Measurements from ENCODE around the gene MOCS1. TPM values are rescaled to one million over a fixed set of nuclear protein-coding genes. Genes with fewer than 3 reads are reported as not detected.

MOCS1 gene
- total RNA-seq, 1 donor from 2014 or later, result 15.9 TPM

DNA sequence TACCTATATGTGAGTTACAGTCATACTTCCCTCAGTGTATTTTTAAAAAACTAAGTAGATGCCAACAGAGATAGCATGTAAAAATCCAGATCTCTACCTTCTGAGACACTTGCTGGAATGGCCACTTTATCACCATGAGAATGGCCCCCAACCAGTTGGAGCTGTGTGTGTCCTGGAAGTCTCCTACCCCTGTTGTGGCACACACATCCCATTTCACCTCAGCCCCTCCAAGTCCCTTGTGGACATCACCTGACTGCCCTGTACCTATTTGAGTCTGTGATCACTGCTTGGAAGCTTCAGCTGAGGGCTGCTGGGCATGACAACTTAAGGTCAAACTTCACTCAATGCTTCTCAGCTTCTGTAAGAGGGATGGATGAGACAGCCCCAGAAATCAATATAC, 24.1 kb downstream of the MOCS1 start:
- TF ChIP-seq, protein P1, sequence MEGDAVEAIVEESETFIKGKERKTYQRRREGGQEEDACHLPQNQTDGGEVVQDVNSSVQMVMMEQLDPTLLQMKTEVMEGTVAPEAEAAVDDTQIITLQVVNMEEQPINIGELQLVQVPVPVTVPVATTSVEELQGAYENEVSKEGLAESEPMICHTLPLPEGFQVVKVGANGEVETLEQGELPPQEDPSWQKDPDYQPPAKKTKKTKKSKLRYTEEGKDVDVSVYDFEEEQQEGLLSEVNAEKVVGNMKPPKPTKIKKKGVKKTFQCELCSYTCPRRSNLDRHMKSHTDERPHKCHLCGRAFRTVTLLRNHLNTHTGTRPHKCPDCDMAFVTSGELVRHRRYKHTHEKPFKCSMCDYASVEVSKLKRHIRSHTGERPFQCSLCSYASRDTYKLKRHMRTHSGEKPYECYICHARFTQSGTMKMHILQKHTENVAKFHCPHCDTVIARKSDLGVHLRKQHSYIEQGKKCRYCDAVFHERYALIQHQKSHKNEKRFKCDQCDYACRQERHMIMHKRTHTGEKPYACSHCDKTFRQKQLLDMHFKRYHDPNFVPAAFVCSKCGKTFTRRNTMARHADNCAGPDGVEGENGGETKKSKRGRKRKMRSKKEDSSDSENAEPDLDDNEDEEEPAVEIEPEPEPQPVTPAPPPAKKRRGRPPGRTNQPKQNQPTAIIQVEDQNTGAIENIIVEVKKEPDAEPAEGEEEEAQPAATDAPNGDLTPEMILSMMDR (IDR thresholded peaks at IDR 0.05; ENCODE audit: unreplicated experiment), result no peak
- no peak overlapping the region for H3K4me3 Mint-ChIP-seq (ENCODE audit: low read depth)
- no peaks in the 10 kb centered on the region for H3K9me3 Mint-ChIP-seq (ENCODE audit: low read depth)
- H3K27me3 Mint-ChIP-seq, result no peaks in the 10 kb centered on the region
- no peak for DNase-seq (ENCODE audit: low spot score, unreplicated experiment)
- peaks cover 12% of the 10 kb centered on the region for H3K36me3 Mint-ChIP-seq (ENCODE audit: insufficient read depth)
- H3K4me1 Mint-ChIP-seq (ENCODE audit: low read depth), result no peaks in the 10 kb centered on the region
- H3K27ac Mint-ChIP-seq, result no peak overlapping the region

- Mint-ChIP-seq H3K27ac (no peak overlapping the region), H3K9me3 (ENCODE audit: low read depth) (no peaks in the 10 kb centered on the region)
These were observed 24.6 kb downstream of the MOCS1 start for GRCh38 chr6:39909701-39910100.

DNA sequence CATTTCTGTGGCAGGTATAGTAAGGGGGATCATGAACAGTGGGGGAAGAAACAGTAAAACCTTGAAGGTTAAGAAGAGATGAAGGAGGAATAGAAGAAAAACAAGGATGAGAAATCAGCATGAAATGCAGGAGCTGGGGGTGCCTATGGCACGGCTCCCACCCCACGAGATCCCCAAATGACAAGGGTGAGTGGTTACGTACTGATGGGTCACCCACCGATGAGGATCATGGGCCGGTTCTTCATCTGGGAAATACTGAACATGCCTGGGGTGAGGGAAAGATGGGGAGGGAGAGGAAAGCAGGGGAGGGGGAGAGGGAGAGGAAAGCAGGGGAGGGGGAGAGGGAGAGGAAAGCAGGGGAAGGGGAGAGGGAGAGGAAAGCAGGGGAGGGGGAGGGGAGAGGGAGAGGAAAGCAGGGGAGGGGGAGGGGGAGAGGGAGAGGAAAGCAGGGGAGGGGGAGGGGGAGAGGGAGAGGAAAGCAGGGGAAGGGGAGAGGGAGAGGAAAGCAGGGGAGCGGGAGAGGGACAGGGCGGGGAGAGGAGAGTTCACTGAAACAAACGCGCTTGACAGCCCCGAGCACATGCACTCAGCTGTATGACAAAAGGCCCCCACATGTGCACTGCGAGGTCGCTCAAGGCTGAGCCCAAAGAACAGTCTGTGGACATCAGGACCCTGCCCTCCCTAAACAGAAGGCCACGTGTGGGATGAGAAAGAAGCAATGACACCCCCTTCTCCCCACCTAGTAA, 25.3 kb downstream of the MOCS1 start:
- Mint-ChIP-seq H3K4me3 (ENCODE audit: low read depth) (no peak overlapping the region), H3K27ac (no peak overlapping the region), H3K36me3 (ENCODE audit: insufficient read depth) (peaks cover 8% of the 10 kb centered on the region), H3K9me3 (ENCODE audit: low read depth) (no peaks in the 10 kb centered on the region), H3K27me3 (no peaks in the 10 kb centered on the region), H3K4me1 (ENCODE audit: low read depth) (no peaks in the 10 kb centered on the region)
- TF ChIP-seq, protein P1 (IDR thresholded peaks at IDR 0.05; ENCODE audit: unreplicated experiment), result no peak
- DNase-seq (ENCODE audit: low spot score, unreplicated experiment), result no peak

More at GRCh38 chr6:39909701-39910100, 24.6 kb downstream of the MOCS1 start:
- TF ChIP-seq, protein P1 (IDR thresholded peaks at IDR 0.05; ENCODE audit: unreplicated experiment), result no peak
- DNase-seq (ENCODE audit: low spot score, unreplicated experiment), result no peak
- peaks cover 11% of the 10 kb centered on the region for H3K36me3 Mint-ChIP-seq (ENCODE audit: insufficient read depth)
- H3K4me1 Mint-ChIP-seq (ENCODE audit: low read depth), result no peaks in the 10 kb centered on the region
- H3K27me3 Mint-ChIP-seq, result no peaks in the 10 kb centered on the region
- no peak overlapping the region for H3K4me3 Mint-ChIP-seq (ENCODE audit: low read depth)

DNA sequence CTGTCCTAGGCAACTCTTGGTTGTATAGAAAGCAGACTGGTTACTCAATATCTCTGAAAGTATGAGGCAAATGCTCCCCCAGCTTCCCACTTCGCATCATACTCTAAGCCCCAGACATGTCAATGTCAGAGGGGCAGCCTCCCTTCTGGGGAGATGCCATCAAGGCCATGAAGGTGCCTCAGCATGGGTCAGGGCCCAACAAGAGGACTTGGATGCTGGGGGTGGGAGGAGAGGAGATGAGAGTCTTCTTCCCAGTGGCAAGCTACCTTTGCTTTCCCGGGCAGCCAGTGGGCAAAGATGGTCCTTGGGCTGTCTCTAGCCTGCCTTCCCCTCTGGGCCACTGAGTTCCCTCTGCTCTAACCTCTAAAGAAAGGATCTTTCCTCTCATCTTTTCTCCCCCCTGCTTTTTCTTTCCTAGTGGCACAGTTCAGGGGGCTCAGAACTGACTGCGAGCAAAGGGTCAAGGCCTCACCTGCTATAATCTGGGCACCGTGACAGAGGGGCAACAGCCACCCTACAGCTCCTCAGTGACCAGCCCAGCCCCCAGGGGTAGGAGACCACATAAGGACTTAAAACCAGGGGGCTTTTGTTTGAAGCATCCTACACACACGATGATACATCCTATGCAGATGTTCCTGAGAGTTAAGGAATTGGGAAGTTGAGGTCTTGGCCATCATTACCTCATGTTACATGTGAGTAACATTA, 26.2 kb downstream of the MOCS1 start:
- H3K27me3 Mint-ChIP-seq, result no peaks in the 10 kb centered on the region
- TF ChIP-seq, protein P1 (IDR thresholded peaks at IDR 0.05; ENCODE audit: unreplicated experiment), result no peak
- no peak overlapping the region for H3K27ac Mint-ChIP-seq
- H3K36me3 Mint-ChIP-seq (ENCODE audit: insufficient read depth), result peaks cover 8% of the 10 kb centered on the region
- H3K9me3 Mint-ChIP-seq (ENCODE audit: low read depth), result no peaks in the 10 kb centered on the region
- H3K4me3 Mint-ChIP-seq (ENCODE audit: low read depth), result no peak overlapping the region
- no peak for DNase-seq (ENCODE audit: low spot score, unreplicated experiment)
- H3K4me1 Mint-ChIP-seq (ENCODE audit: low read depth), result no peaks in the 10 kb centered on the region

DNA sequence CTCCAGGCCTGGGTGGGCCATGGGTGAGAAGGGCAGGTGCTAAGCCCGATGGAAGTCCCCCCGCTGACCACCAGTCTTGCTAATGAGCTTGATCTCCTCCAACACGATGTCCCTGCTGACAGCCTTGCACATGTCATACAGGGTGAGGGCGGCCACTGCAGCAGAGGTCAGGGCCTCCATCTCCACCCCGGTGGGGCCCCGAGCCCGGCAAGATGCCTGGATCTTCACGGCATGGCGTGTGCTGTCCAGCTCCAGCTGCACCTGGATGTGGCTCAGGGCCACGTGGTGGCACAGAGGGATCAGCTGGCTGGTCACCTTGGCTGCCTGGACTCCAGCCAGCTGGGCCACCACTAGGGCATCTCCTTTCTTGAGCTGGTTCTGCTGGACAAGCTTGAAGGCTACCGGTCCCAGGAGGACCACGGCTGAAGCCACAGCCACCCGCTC, 27.9 kb downstream of the MOCS1 start:
- H3K36me3 Mint-ChIP-seq (ENCODE audit: insufficient read depth), result peaks cover 8% of the 10 kb centered on the region
- H3K27me3 Mint-ChIP-seq, result no peaks in the 10 kb centered on the region
- no peak overlapping the region for H3K4me3 Mint-ChIP-seq (ENCODE audit: low read depth)
- no peak overlapping the region for H3K27ac Mint-ChIP-seq
- DNase-seq (ENCODE audit: low spot score, unreplicated experiment), result no peak
- TF ChIP-seq, protein P1 (IDR thresholded peaks at IDR 0.05; ENCODE audit: unreplicated experiment), result no peak
- H3K9me3 Mint-ChIP-seq (ENCODE audit: low read depth), result no peaks in the 10 kb centered on the region
- no peaks in the 10 kb centered on the region for H3K4me1 Mint-ChIP-seq (ENCODE audit: low read depth)
